MM.1S (cell line): ENCODE measurements around the gene DPH6.
"Not testable (repeated sequence)": the region's sequence is repeated elsewhere in the genome, so short reads cannot be mapped to it uniquely, and the experiment has no call there.

ENCODE experiments used
- DNase-seq: peaks from one replicate; pipeline ENCODE4 v3.0.0-alpha.2; 2015
- H2AFZ ChIP-seq: fragments of 300-600 bp; sonication (generic); 2 replicates; pipeline ENCODE4 v1.6.0; 2016; ENCODE audit warnings: antibody characterized with exemption, low read length
- H3F3A ChIP-seq: fragments of 300-600 bp; sonication (generic); 2 replicates; pipeline ENCODE4 v1.6.1; 2016; ENCODE audit warnings: mild to moderate bottlenecking, antibody characterized with exemption, low read length, moderate library complexity, mixed read lengths; ENCODE audit not compliant: insufficient read depth
- H3K27ac ChIP-seq: fragments of 300-600 bp; sonication (generic); 2 replicates; pipeline ENCODE4 v1.5.1; 2016; ENCODE audit warnings: mild to moderate bottlenecking, low read length
- H3K27me3 ChIP-seq: fragments of 300-600 bp; sonication (generic); replicated peaks from 2 replicates; pipeline ENCODE4 v1.6.0; 2016; ENCODE audit warnings: low read length; ENCODE audit not compliant: insufficient read depth
- H3K36me3 ChIP-seq: fragments of 300-600 bp; sonication (generic); replicated peaks from 2 replicates; pipeline ENCODE4 v1.6.1; 2016; ENCODE audit warnings: mild to moderate bottlenecking, low read length, mixed read lengths; ENCODE audit not compliant: insufficient read depth
- H3K4me1 ChIP-seq: fragments of 300-600 bp; sonication (generic); 2 replicates; pipeline ENCODE4 v1.6.1; 2016; ENCODE audit warnings: low read length, mixed read lengths
- H3K4me2 ChIP-seq: fragments of 300-600 bp; sonication (generic); 2 replicates; pipeline ENCODE4 v1.6.0; 2016; ENCODE audit warnings: low read depth, low read length
- H3K4me3 ChIP-seq: fragments of 300-600 bp; sonication (generic); 2 replicates; pipeline ENCODE4 v1.5.1; 2016; ENCODE audit warnings: low read length, mixed read lengths
- H3K79me2 ChIP-seq: fragments of 300-600 bp; sonication (generic); 2 replicates; pipeline ENCODE4 v1.6.1; 2016; ENCODE audit warnings: mixed run types, low read length, mixed read lengths
- H3K9ac ChIP-seq: fragments of 300-600 bp; sonication (generic); 2 replicates; pipeline ENCODE4 v1.6.1; 2016; ENCODE audit warnings: low read length, mixed read lengths
- H3K9me2 ChIP-seq: fragments of 300-600 bp; sonication (generic); replicated peaks from 2 replicates; pipeline ENCODE4 v1.6.1; 2016; ENCODE audit warnings: mild to moderate bottlenecking, low read length, mixed read lengths; ENCODE audit not compliant: insufficient read depth
- H3K9me3 ChIP-seq: fragments of 300-600 bp; sonication (generic); replicated peaks from 2 replicates; pipeline ENCODE4 v1.6.1; 2016; ENCODE audit warnings: mild to moderate bottlenecking, low read length, mixed read lengths; ENCODE audit not compliant: insufficient read depth
- H4K20me1 ChIP-seq: fragments of 300-600 bp; sonication (generic); 2 replicates; pipeline ENCODE4 v1.6.1; 2016; ENCODE audit warnings: mild to moderate bottlenecking, low read length, moderate library complexity, mixed read lengths; ENCODE audit not compliant: insufficient read depth
- CTCF ChIP-seq: fragments of 300-600 bp; sonication (generic); IDR thresholded peaks from 2 replicates; pipeline ENCODE4 v1.5.1; 2016; ENCODE audit warnings: antibody characterized with exemption, low read length, mixed read lengths
- EZH2 ChIP-seq: fragments of 300-600 bp; sonication (generic); optimal IDR thresholded peaks from 2 replicates; pipeline ENCODE3; 2017; ENCODE audit warnings: low read depth, mild to moderate bottlenecking, antibody characterized with exemption, low read length, mixed read lengths
- EZH2phosphoT487 ChIP-seq: fragments of 300-600 bp; sonication (generic); IDR thresholded peaks from 2 replicates; pipeline ENCODE4 v1.6.1; 2018; ENCODE audit warnings: antibody characterized with exemption, low read length

DPH6 gene

GRCh38 chr15:35379972-35380371 is 166.0 kb downstream of the DPH6 start:
- Histone ChIP-seq H3F3A (no peaks in the 10 kb centered on the region), H3K4me3 (no peak overlapping the region), H3K9me3 (no peaks in the 10 kb centered on the region), H3K9ac (no peak overlapping the region), H3K79me2 (no peaks in the 10 kb centered on the region), H3K4me1 (no peaks in the 10 kb centered on the region), H3K36me3 (no peaks in the 10 kb centered on the region), H3K4me2 (no peak overlapping the region), H4K20me1 (no peaks in the 10 kb centered on the region), H3K27ac (no peak overlapping the region), H3K27me3 (no peaks in the 10 kb centered on the region), H2AFZ (no peak overlapping the region), H3K9me2 (no peaks in the 10 kb centered on the region)
- DNase-seq = no peak
- TF ChIP-seq EZH2 (no peak), CTCF (no peak), EZH2phosphoT487 (no peak)

GRCh38 chr15:35378454-35378853 is 167.5 kb downstream of the DPH6 start:
- not testable (repeated sequence) for H3K9me3 ChIP-seq, H3F3A ChIP-seq, H3K9ac ChIP-seq, H4K20me1 ChIP-seq, H3K36me3 ChIP-seq, H3K4me1 ChIP-seq, H3K4me2 ChIP-seq, DNase-seq, H3K79me2 ChIP-seq, H3K4me3 ChIP-seq, H3K9me2 ChIP-seq, H3K27ac ChIP-seq, H3K27me3 ChIP-seq, H2AFZ ChIP-seq

GRCh38 chr15:35376707-35377106 is 169.3 kb downstream of the DPH6 start:
- H3K27me3 ChIP-seq = no peaks in the 10 kb centered on the region
- no peak for TF ChIP-seq EZH2
- no peak for TF ChIP-seq EZH2phosphoT487
- TF ChIP-seq CTCF = no peak

GRCh38 chr15:35374661-35375060 is 171.3 kb downstream of the DPH6 start:
- no peak overlapping the region for H2AFZ ChIP-seq
- no peaks in the 10 kb centered on the region for H3K9me3 ChIP-seq
- H3K4me2 ChIP-seq = no peak overlapping the region
- H3K4me3 ChIP-seq = no peak overlapping the region
- no peaks in the 10 kb centered on the region for H3K4me1 ChIP-seq
- H3K27ac ChIP-seq = no peak overlapping the region
- H4K20me1 ChIP-seq = no peaks in the 10 kb centered on the region
- DNase-seq = no peak
- H3K9ac ChIP-seq = no peak overlapping the region
- no peaks in the 10 kb centered on the region for H3K36me3 ChIP-seq
- no peaks in the 10 kb centered on the region for H3F3A ChIP-seq
- H3K79me2 ChIP-seq = no peaks in the 10 kb centered on the region
- H3K9me2 ChIP-seq = no peaks in the 10 kb centered on the region
- H3K27me3 ChIP-seq = no peaks in the 10 kb centered on the region
- TF ChIP-seq EZH2phosphoT487 = no peak
- no peak for TF ChIP-seq EZH2
- TF ChIP-seq CTCF = no peak

More at GRCh38 chr15:35376707-35377106, 169.3 kb downstream of the DPH6 start:
- Histone ChIP-seq H3K27ac (no peak overlapping the region), H2AFZ (no peak overlapping the region), H3K9ac (no peak overlapping the region), H3K4me1 (no peaks in the 10 kb centered on the region), H3K79me2 (no peaks in the 10 kb centered on the region), H3K9me2 (no peaks in the 10 kb centered on the region), H4K20me1 (no peaks in the 10 kb centered on the region), H3K4me2 (no peak overlapping the region), H3K4me3 (no peak overlapping the region), H3K9me3 (no peaks in the 10 kb centered on the region), H3K36me3 (no peaks in the 10 kb centered on the region), H3F3A (no peaks in the 10 kb centered on the region)
- DNase-seq = no peak
